Measurements from ENCODE around the gene SLC6A5. TPM values are rescaled to one million over a fixed set of nuclear protein-coding genes. Genes with fewer than 3 reads are reported as not detected.
A peak's percentile ranks its signal among the peaks of the same experiment; 100 is the strongest.
"Not testable (repeated sequence)": the region's sequence is repeated elsewhere in the genome, so short reads cannot be mapped to it uniquely, and the experiment has no call there.

The SLC6A5 gene
- total and polyA plus RNA-seq, 4 donors, result not detected

DNA sequence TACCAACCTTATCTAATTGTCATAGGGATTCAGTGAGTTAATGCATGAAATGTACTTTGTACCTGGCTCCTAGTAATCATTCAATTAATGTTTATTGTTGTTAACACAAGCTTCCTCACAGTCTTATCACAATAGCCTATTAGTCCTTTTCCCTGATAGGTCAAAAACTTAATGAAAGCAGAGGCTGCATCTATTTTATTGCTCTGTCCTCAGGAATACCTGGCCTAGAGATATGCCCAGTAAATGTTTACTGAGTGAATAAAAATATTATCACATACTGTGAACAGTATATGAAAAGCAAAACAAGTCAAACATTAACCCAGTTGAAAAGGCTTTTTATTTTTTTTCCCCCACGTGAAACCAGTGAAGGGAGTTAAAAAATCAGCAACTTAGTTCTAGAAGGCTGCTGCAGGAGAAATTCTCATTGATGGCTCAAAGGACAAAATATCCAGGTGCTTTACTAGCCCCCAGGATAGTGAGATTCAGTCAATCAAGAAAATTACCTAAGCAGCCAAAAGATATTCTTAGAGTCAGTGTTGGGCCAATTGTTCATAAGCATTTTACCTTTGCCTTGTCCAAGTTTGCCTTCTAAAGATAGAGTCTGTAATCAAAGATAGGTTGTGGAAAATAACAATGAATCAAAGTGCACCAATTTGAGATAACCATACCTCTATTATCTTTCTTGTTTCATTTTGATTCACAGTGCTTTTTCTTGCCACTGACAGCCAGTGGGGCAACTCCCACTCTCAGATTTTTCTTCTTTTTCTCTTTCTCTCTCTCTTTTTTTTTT, 34.4 kb upstream of the SLC6A5 start:
- DNase-seq (no peak), ATAC-seq (ENCODE audit: low FRiP score) (no peak)
- 67 to 81% methylated on average over 1 of the region's 1 CpG for WGBS, 2 donors
- Histone ChIP-seq H3K9me3 (ENCODE audit: control insufficient read depth, low read length) (no peaks in the 10 kb centered on the region), H3K27me3 (ENCODE audit: control insufficient read depth in 1 of 2, insufficient read depth in 2 of 2, low read length in 1 of 2) (no peaks in the 10 kb centered on the region), H3K4me3 (ENCODE audit: low read length in 2 of 2) (no peak overlapping the region), H3K27ac (ENCODE audit: low read depth in 1 of 2, low read length in 2 of 2) (no peak overlapping the region), H3K36me3 (ENCODE audit: control insufficient read depth in 1 of 2, insufficient read depth in 2 of 2, low read length in 1 of 2) (no peaks in the 10 kb centered on the region), H3K4me1 (ENCODE audit: control insufficient read depth in 1 of 2, insufficient read depth in 2 of 2, low read length in 2 of 2) (peaks cover 0 to 3% of the 10 kb centered on the region in 2 donors)
- intact Hi-C loops (cut with DNase I), result no loop called here

DNA sequence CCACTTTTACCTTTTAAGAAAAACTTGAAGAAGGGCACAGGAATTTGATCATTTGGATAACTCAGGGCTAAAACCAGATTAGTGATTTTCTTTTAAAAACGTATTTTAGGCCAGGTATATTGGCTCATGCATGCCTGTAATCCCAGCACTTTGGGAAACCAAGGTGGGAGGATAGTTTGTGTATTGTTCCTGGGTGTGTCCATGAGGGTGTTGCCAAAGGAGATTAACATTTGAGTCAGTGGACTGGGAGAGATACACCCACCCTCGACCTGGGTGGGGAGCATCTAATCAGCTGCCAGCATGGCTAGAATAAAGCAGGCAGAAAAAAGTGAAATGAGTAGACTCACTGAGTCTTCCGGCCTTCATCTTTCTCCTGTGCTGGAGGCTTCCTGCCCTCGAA, 33.3 kb upstream of the SLC6A5 start:
- peak overlapping the region in 1 of 2 donors; percentile 45 for H3K27ac ChIP-seq (ENCODE audit: low read depth in 1 of 2, low read length in 2 of 2)
- DNase-seq; ATAC-seq (ENCODE audit: low FRiP score); H3K4me3 ChIP-seq (ENCODE audit: low read length in 2 of 2); H3K27me3 ChIP-seq (ENCODE audit: control insufficient read depth in 1 of 2, insufficient read depth in 2 of 2, low read length in 1 of 2); H3K36me3 ChIP-seq (ENCODE audit: control insufficient read depth in 1 of 2, insufficient read depth in 2 of 2, low read length in 1 of 2); H3K4me1 ChIP-seq (ENCODE audit: control insufficient read depth in 1 of 2, insufficient read depth in 2 of 2, low read length in 2 of 2); H3K9me3 ChIP-seq (ENCODE audit: control insufficient read depth, low read length); intact Hi-C loops (cut with DNase I): not testable (repeated sequence)
- 36 to 42% methylated on average over 4 of the region's 4 CpGs for WGBS, 2 donors

DNA sequence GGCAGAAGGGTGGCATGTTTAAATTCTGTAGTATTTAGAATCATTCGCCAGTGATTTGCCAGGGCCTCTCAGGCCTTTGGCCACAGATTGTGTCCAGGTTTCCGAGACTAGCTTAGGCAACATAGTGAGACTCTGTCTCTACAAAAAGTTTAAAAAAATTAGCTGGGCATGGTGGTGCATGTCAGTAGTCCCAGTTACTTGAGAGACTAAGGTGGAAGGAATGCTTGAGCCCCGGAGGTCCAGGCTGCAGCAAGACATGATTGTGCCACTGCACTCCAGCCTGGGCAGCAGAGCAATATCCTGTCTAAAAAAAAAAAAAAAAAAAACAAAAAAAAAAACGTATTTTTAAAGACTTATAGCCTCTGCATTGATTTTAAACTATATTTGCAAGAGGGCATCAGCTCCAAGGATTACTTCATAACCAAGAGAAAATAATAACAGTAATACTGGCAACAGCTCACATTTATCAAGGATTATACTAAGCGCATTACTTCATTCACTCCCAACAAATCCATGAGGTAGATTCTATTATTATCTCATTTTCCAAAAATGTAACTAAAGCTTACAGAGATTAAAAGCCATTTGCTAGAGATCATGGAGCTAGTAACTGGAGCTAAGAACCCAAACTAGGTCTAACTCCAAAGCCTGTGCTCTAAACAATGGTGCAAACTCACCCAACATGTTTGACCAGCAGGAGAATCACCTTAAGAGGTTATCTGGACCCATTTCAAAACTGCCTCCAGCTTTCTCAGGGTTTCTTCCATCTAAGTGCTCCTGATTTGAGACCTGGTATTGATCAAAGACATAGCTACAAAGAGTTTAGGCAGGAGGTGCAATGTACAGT, 32.6 kb upstream of the SLC6A5 start:
- intact Hi-C loops (cut with DNase I), result no loop called here
- no peaks in the 10 kb centered on the region for H3K9me3 ChIP-seq (ENCODE audit: control insufficient read depth, low read length)
- no peaks in the 10 kb centered on the region for H3K36me3 ChIP-seq (ENCODE audit: control insufficient read depth in 1 of 2, insufficient read depth in 2 of 2, low read length in 1 of 2)
- no peak for ATAC-seq (ENCODE audit: low FRiP score)
- DNase-seq, result peak in 1 of 2 donors; percentile 47
- no peak overlapping the region for H3K4me3 ChIP-seq (ENCODE audit: low read length in 2 of 2)
- H3K4me1 ChIP-seq (ENCODE audit: control insufficient read depth in 1 of 2, insufficient read depth in 2 of 2, low read length in 2 of 2), result peaks cover 0 to 3% of the 10 kb centered on the region in 2 donors
- WGBS, 2 donors, result 7 to 11% methylated on average over 5 of the region's 5 CpGs
- peak overlapping the region in 1 of 2 donors; percentile 45 for H3K27ac ChIP-seq (ENCODE audit: low read depth in 1 of 2, low read length in 2 of 2)
- H3K27me3 ChIP-seq (ENCODE audit: control insufficient read depth in 1 of 2, insufficient read depth in 2 of 2, low read length in 1 of 2), result no peaks in the 10 kb centered on the region

DNA sequence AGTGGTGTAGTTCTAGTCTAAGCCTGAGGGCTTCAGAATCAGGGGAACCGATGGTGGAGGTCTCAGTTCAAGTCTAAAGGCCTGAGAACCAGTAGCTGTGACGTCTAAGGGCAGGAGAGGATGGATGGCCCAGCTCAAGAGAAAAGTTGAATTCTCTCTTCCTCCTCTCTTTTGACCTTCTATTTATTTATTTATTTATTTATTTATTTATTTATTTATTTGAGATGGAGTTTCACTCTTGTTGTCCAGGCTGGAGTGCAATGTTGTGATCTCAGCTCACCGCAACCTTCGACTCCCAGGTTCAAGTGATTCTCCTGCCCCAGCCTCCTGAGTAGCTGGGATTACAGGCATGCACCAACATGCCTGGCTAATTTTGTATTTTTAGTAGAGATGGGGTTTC, 19.7 kb upstream of the SLC6A5 start:
- H3K27ac ChIP-seq (ENCODE audit: low read depth in 1 of 2, low read length in 2 of 2); H3K4me3 ChIP-seq (ENCODE audit: low read length in 2 of 2); H3K27me3 ChIP-seq (ENCODE audit: control insufficient read depth in 1 of 2, insufficient read depth in 2 of 2, low read length in 1 of 2); ATAC-seq (ENCODE audit: low FRiP score); H3K4me1 ChIP-seq (ENCODE audit: control insufficient read depth in 1 of 2, insufficient read depth in 2 of 2, low read length in 2 of 2); H3K9me3 ChIP-seq (ENCODE audit: control insufficient read depth, low read length); intact Hi-C loops (cut with DNase I); DNase-seq; H3K36me3 ChIP-seq (ENCODE audit: control insufficient read depth in 1 of 2, insufficient read depth in 2 of 2, low read length in 1 of 2): not testable (repeated sequence)
- WGBS, 2 donors, result 80 to 83% methylated on average over 4 of the region's 4 CpGs

DNA sequence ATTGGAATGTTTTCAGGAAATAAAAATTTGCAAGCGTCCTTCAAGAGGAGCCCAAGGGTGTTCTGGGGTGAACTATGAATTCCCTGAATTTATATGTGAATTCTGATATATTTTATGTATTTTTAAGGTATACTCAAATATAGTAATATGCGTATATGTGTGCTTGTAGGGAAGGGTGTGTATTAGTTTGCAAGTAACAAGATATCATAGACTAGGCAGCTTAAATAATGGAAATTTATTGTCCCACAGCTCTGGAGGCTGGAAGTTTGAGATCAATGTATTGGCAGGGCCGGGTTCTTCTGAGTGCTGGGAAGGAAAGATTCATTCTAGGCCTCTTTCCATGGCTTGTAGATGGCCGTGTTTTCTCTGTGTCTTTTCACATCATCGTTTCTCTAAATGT, 16.2 kb upstream of the SLC6A5 start:
- no peak overlapping the region for H3K27ac ChIP-seq (ENCODE audit: low read depth in 1 of 2, low read length in 2 of 2)
- no peaks in the 10 kb centered on the region for H3K4me1 ChIP-seq (ENCODE audit: control insufficient read depth in 1 of 2, insufficient read depth in 2 of 2, low read length in 2 of 2)
- intact Hi-C loops (cut with DNase I), result no loop called here
- no peak for DNase-seq
- peaks cover 1% of the 10 kb centered on the region for H3K9me3 ChIP-seq (ENCODE audit: control insufficient read depth, low read length)
- WGBS, 2 donors, result 58% methylated on average over 5 of the region's 5 CpGs
- H3K27me3 ChIP-seq (ENCODE audit: control insufficient read depth in 1 of 2, insufficient read depth in 2 of 2, low read length in 1 of 2), result no peaks in the 10 kb centered on the region
- H3K4me3 ChIP-seq (ENCODE audit: low read length in 2 of 2), result no peak overlapping the region
- ATAC-seq (ENCODE audit: low FRiP score), result no peak
- H3K36me3 ChIP-seq (ENCODE audit: control insufficient read depth in 1 of 2, insufficient read depth in 2 of 2, low read length in 1 of 2), result no peaks in the 10 kb centered on the region

DNA sequence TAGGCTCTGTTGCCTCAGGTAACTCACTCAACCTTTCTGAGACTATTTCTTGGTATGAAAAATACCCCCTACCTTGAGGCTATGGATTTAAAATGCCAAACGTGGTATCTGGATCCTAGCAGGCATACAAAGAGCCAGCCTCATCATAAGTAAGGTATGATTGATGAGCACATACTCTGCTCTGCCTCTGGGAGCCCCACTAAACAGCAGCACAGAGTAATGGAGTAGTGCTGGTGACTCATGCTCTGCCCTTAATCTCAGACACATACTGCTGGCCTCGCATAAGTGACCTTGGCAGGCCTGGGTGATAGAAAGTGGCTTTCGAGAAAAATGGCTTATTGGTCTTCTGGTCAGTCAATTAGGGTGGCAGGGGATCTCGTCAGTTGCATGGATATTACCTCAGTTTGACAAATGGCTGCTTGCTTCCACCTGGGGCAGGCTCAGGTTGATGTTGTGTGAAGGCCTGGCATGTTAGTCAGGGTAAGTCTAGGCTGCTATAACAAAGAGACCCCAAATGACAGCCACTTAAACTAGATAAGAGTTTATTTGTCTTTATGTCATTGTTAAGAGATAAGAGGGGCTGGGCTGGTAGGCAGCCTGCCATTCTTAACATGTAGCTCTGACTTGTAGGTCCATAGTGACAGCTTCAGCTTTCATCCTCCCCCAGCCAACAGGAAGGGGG, 15.2 kb upstream of the SLC6A5 start:
- no peak overlapping the region for H3K4me3 ChIP-seq (ENCODE audit: low read length in 2 of 2)
- DNase-seq, result no peak
- no peaks in the 10 kb centered on the region for H3K4me1 ChIP-seq (ENCODE audit: control insufficient read depth in 1 of 2, insufficient read depth in 2 of 2, low read length in 2 of 2)
- no peaks in the 10 kb centered on the region for H3K36me3 ChIP-seq (ENCODE audit: control insufficient read depth in 1 of 2, insufficient read depth in 2 of 2, low read length in 1 of 2)
- no peak for ATAC-seq (ENCODE audit: low FRiP score)
- H3K27ac ChIP-seq (ENCODE audit: low read depth in 1 of 2, low read length in 2 of 2), result no peak overlapping the region
- peaks cover 0 to 3% of the 10 kb centered on the region in 2 donors for H3K27me3 ChIP-seq (ENCODE audit: control insufficient read depth in 1 of 2, insufficient read depth in 2 of 2, low read length in 1 of 2)
- H3K9me3 ChIP-seq (ENCODE audit: control insufficient read depth, low read length), result peaks cover 1% of the 10 kb centered on the region
- WGBS, 2 donors, result 56 to 62% methylated on average over 4 of the region's 4 CpGs
- intact Hi-C loops (cut with DNase I), result no loop called here

DNA sequence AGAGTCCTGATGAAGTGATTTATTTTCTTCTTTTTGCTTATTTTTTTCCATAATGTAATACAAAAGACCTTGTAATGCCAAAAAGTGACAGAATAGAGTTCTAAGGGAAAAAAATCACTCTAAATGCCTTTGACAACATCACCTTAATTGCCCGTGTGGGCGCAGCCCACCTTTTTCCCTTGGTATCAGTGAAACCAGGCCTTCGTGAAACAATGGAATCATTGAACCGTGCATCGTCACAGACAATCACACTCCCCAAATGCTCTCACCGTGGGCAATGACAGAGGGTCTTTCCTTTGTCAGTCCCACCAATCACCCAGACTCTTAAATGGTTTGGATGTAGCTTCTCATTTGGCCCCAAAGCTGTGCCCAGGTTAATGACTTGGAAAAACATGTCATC, 9.6 kb upstream of the SLC6A5 start:
- no peak overlapping the region for H3K4me3 ChIP-seq (ENCODE audit: low read length in 2 of 2)
- peaks cover 0 to 3% of the 10 kb centered on the region in 2 donors for H3K27me3 ChIP-seq (ENCODE audit: control insufficient read depth in 1 of 2, insufficient read depth in 2 of 2, low read length in 1 of 2)
- 64 to 74% methylated on average over 6 of the region's 6 CpGs for WGBS, 2 donors
- no peak for ATAC-seq (ENCODE audit: low FRiP score)
- H3K9me3 ChIP-seq (ENCODE audit: control insufficient read depth, low read length), result no peaks in the 10 kb centered on the region
- intact Hi-C loops (cut with DNase I), result no loop called here
- no peak for DNase-seq
- H3K4me1 ChIP-seq (ENCODE audit: control insufficient read depth in 1 of 2, insufficient read depth in 2 of 2, low read length in 2 of 2), result no peaks in the 10 kb centered on the region
- H3K36me3 ChIP-seq (ENCODE audit: control insufficient read depth in 1 of 2, insufficient read depth in 2 of 2, low read length in 1 of 2), result no peaks in the 10 kb centered on the region
- H3K27ac ChIP-seq (ENCODE audit: low read depth in 1 of 2, low read length in 2 of 2), result no peak overlapping the region

DNA sequence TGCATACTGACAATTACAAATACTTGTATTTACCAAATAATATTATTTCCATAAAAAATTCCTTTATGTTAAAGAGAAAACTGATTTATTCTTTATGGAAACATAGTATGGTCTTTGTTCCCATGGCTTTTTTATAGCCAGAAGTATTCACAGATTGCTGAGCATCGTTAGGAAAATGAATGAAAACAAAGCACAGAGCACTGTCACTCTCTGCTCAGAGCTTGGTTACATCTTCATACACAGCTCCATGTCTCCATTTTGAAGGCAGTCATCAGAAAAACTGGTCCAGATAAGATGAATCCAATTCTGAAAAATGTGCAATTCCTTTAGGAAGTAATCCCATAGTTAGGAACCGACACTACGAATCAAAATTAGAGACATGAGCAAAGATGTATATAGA, 9.0 kb upstream of the SLC6A5 start:
- ATAC-seq (ENCODE audit: low FRiP score), result no peak
- no peak overlapping the region for H3K4me3 ChIP-seq (ENCODE audit: low read length in 2 of 2)
- WGBS, 2 donors, result 79 to 83% methylated on average over 3 of the region's 3 CpGs
- no peaks in the 10 kb centered on the region for H3K4me1 ChIP-seq (ENCODE audit: control insufficient read depth in 1 of 2, insufficient read depth in 2 of 2, low read length in 2 of 2)
- H3K27ac ChIP-seq (ENCODE audit: low read depth in 1 of 2, low read length in 2 of 2), result no peak overlapping the region
- H3K36me3 ChIP-seq (ENCODE audit: control insufficient read depth in 1 of 2, insufficient read depth in 2 of 2, low read length in 1 of 2), result no peaks in the 10 kb centered on the region
- intact Hi-C loops (cut with DNase I), result no loop called here
- peaks cover 0 to 3% of the 10 kb centered on the region in 2 donors for H3K27me3 ChIP-seq (ENCODE audit: control insufficient read depth in 1 of 2, insufficient read depth in 2 of 2, low read length in 1 of 2)
- H3K9me3 ChIP-seq (ENCODE audit: control insufficient read depth, low read length), result no peaks in the 10 kb centered on the region
- DNase-seq, result no peak
